Inflammatory macrophage (primary cell): ENCODE results near the gene ZNF235.
"Not testable (repeated sequence)": the region's sequence is repeated elsewhere in the genome, so short reads cannot be mapped to it uniquely, and the experiment has no call there.

Experiments
- DNase-seq, 2 donors: peaks; one replicate each; pipeline ENCODE4 v3.0.0-alpha.2; 2020 to 2022
- total RNA-seq, 18 experiments: gene quantifications; one replicate each; lab custom pipeline; 2026; ENCODE audit warnings: mixed read lengths in 6 of 18, inconsistent platforms in 2 of 18; lab: John Stamatoyannopoulos, UW

ZNF235 gene
- total RNA-seq, result 3.6 to 11.7 (median 8.1) reads per million in 18 experiments

- DNase-seq, result peak; percentile 93 to 95
These were observed at the start of gene ZNF235 for GRCh38 chr19:44304659-44305193. ZNF235 (minus strand) TSS chr19:44305025; CDS start chr19:44303404, 1,621 bp downstream.

GRCh38 chr19:44346556-44346955 is 41.7 kb upstream of the ZNF235 start:
- DNase-seq, result no peak

- DNase-seq, result no peak
These were observed 41.1 kb upstream of the ZNF235 start for GRCh38 chr19:44345959-44346358.

- DNase-seq, result no peak
These were observed 39.4 kb upstream of the ZNF235 start for GRCh38 chr19:44344255-44344654.

- no peak for DNase-seq
These were observed 37.0 kb upstream of the ZNF235 start for GRCh38 chr19:44341794-44342193.

GRCh38 chr19:44334639-44335038 is 29.8 kb upstream of the ZNF235 start:
- DNase-seq, result not testable (repeated sequence)

GRCh38 chr19:44332145-44332544 is 27.3 kb upstream of the ZNF235 start:
- DNase-seq, result no peak

GRCh38 chr19:44315883-44316282 is 11.1 kb upstream of the ZNF235 start:
- DNase-seq, result no peak

- DNase-seq, result no peak
These were observed 8.4 kb upstream of the ZNF235 start for GRCh38 chr19:44313231-44313630.

GRCh38 chr19:44308011-44308410 is 3.2 kb upstream of the ZNF235 start:
- no peak for DNase-seq

GRCh38 chr19:44306283-44306682 is 1.5 kb upstream of the ZNF235 start:
- DNase-seq, result no peak

- no peak for DNase-seq
These were observed 632 bp upstream of the ZNF235 start for GRCh38 chr19:44305457-44305856.

GRCh38 chr19:44303976-44304568 is 753 bp downstream of the ZNF235 start:
- peak in 1 of 2 donors; percentile 1 for DNase-seq

- DNase-seq, result no peak
These were observed 1.5 kb downstream of the ZNF235 start for GRCh38 chr19:44303320-44303719.

GRCh38 chr19:44284968-44285367 is 19.9 kb downstream of the ZNF235 start:
- no peak for DNase-seq

- DNase-seq, result no peak
These were observed 22.0 kb downstream of the ZNF235 start for GRCh38 chr19:44282846-44283245.

- DNase-seq, result no peak
These were observed 23.9 kb downstream of the ZNF235 start for GRCh38 chr19:44280916-44281315.

- no peak for DNase-seq
These were observed 26.6 kb downstream of the ZNF235 start for GRCh38 chr19:44278181-44278690.

- DNase-seq, result no peak
These were observed 27.5 kb downstream of the ZNF235 start for GRCh38 chr19:44277331-44277730.

- no peak for DNase-seq
These were observed 44.0 kb downstream of the ZNF235 start for GRCh38 chr19:44260695-44261446.

GRCh38 chr19:44260343-44260681 is 44.5 kb downstream of the ZNF235 start:
- DNase-seq, result no peak

GRCh38 chr19:44258835-44259413 is 45.9 kb downstream of the ZNF235 start:
- DNase-seq, result no peak

GRCh38 chr19:44258136-44258535 is 46.7 kb downstream of the ZNF235 start:
- DNase-seq, result no peak
